Smooth muscle cell (in vitro differentiated cells): ENCODE data around the gene PCP4. TPM values are rescaled to one million over a fixed set of nuclear protein-coding genes. Genes with fewer than 3 reads are reported as not detected.

Experiments
- DNase-seq: peaks from one replicate; lab custom pipeline; 2025; ENCODE audit not compliant: unreplicated experiment; lab: John Stamatoyannopoulos, UW
- H2AFZ ChIP-seq: fragments of 200-600 bp; sonication (generic); 2 replicates; pipeline ENCODE4 v1.6.0; 2016; ENCODE audit warnings: antibody characterized with exemption, low read depth, mild to moderate bottlenecking
- H3F3A ChIP-seq: fragments of 200-600 bp; sonication (generic); 2 replicates; pipeline ENCODE4 v1.6.0; 2017; ENCODE audit warnings: antibody characterized with exemption, low read depth
- H3K27ac ChIP-seq: fragments of 200-600 bp; sonication (generic); 2 replicates; pipeline ENCODE4 v1.5.1; 2016; ENCODE audit warnings: low read depth, mild to moderate bottlenecking
- H3K27me3 ChIP-seq: fragments of 200-600 bp; sonication (generic); 2 replicates; pipeline ENCODE4 v1.6.1; 2016; ENCODE audit warnings: low read depth, mild to moderate bottlenecking
- H3K36me3 ChIP-seq: fragments of 200-600 bp; sonication (generic); 2 replicates; pipeline ENCODE4 v1.5.1; 2016; ENCODE audit warnings: low read depth
- H3K4me1 ChIP-seq: fragments of 200-600 bp; sonication (generic); 2 replicates; pipeline ENCODE4 v1.5.1; 2016; ENCODE audit warnings: low read depth
- H3K4me2 ChIP-seq: fragments of 200-600 bp; sonication (generic); 2 replicates; pipeline ENCODE4 v1.6.0; 2016; ENCODE audit warnings: mild to moderate bottlenecking
- H3K4me3 ChIP-seq: fragments of 200-600 bp; sonication (generic); 2 replicates; pipeline ENCODE4 v1.5.1; 2016; ENCODE audit warnings: mild to moderate bottlenecking
- H3K79me2 ChIP-seq: fragments of 200-600 bp; sonication (generic); 2 replicates; pipeline ENCODE4 v1.6.0; 2016; ENCODE audit warnings: low read depth, mild to moderate bottlenecking
- H3K9ac ChIP-seq: fragments of 200-600 bp; sonication (generic); 2 replicates; pipeline ENCODE4 v1.6.0; 2016; ENCODE audit warnings: low read depth
- H3K9me3 ChIP-seq: fragments of 200-600 bp; sonication (generic); replicated peaks from 2 replicates; pipeline ENCODE4 v1.5.1; 2016; ENCODE audit warnings: low read depth
- H4K20me1 ChIP-seq: fragments of 200-600 bp; sonication (generic); 2 replicates; pipeline ENCODE4 v1.6.0; 2016; ENCODE audit warnings: low read depth
- CTCF ChIP-seq: fragments of 200-600 bp; sonication (generic); IDR thresholded peaks from 2 replicates; pipeline ENCODE4 v1.5.1; 2017; ENCODE audit warnings: borderline replicate concordance, mild to moderate bottlenecking, antibody characterized with exemption; ENCODE audit not compliant: insufficient read depth, poor library complexity, severe bottlenecking
- WGBS: methylation state at CpG from one replicate; pipeline ENCODE4 v1.1.7; 2016; ENCODE audit warnings: low lambda C conversion rate; 5-methylcytosine and 5-hydroxymethylcytosine counted together
- polyA plus RNA-seq: library from polyadenylated mRNA; unstranded; fragments of >200 nt; fragmentation: Nextera tagmentation; extraction: Ambion mirVana; gene quantifications from 2 replicates; pipeline ENCODE4 v1.2.1, GENCODE V29; 2016
- total RNA-seq: library from RNA; depleted of rRNA; stranded (reverse); fragments of >200 nt; gene quantifications from 2 replicates; pipeline ENCODE4 v1.2.3, GENCODE V29; 2014

Gene PCP4
- total and polyA plus RNA-seq, 2 experiments from 2014 or later: not detected

GRCh38 chr21:39966786-39967185 is 99.5 kb downstream of the PCP4 start:
- no peak for DNase-seq
- TF ChIP-seq CTCF: no peak
- no peak overlapping the region for H3K4me3 ChIP-seq
- H3K4me1 ChIP-seq: no peaks in the 10 kb centered on the region
- H3K9ac ChIP-seq: no peak overlapping the region
- no peak overlapping the region for H3K4me2 ChIP-seq
- 84% methylated on average over 3 of the region's 3 CpGs for WGBS
- H4K20me1 ChIP-seq: no peaks in the 10 kb centered on the region
- no peaks in the 10 kb centered on the region for H3K79me2 ChIP-seq
- H3K27ac ChIP-seq: no peak overlapping the region
- no peaks in the 10 kb centered on the region for H3F3A ChIP-seq
- no peaks in the 10 kb centered on the region for H3K36me3 ChIP-seq
- H3K27me3 ChIP-seq: no peaks in the 10 kb centered on the region
- no peaks in the 10 kb centered on the region for H3K9me3 ChIP-seq
- no peak overlapping the region for H2AFZ ChIP-seq

GRCh38 chr21:39968010-39968409 is 100.8 kb downstream of the PCP4 start:
- Histone ChIP-seq H3K79me2 (no peaks in the 10 kb centered on the region), H3K36me3 (no peaks in the 10 kb centered on the region), H4K20me1 (no peaks in the 10 kb centered on the region), H3K9me3 (no peaks in the 10 kb centered on the region), H3K4me2 (no peak overlapping the region), H3K27ac (no peak overlapping the region), H3K27me3 (no peaks in the 10 kb centered on the region), H2AFZ (no peak overlapping the region), H3K4me3 (no peak overlapping the region), H3K4me1 (no peaks in the 10 kb centered on the region), H3F3A (no peaks in the 10 kb centered on the region), H3K9ac (no peak overlapping the region)
- 77% methylated on average over 2 of the region's 2 CpGs for WGBS
- no peak for DNase-seq
- no peak for TF ChIP-seq CTCF

- no peak for TF ChIP-seq CTCF
- no peak overlapping the region for H2AFZ ChIP-seq
- H3K4me3 ChIP-seq: no peak overlapping the region
- no peaks in the 10 kb centered on the region for H4K20me1 ChIP-seq
- H3K27ac ChIP-seq: no peak overlapping the region
- H3K9me3 ChIP-seq: no peaks in the 10 kb centered on the region
- H3K79me2 ChIP-seq: no peaks in the 10 kb centered on the region
- no peaks in the 10 kb centered on the region for H3K36me3 ChIP-seq
- H3K4me1 ChIP-seq: no peaks in the 10 kb centered on the region
- 93% methylated on average over 8 of the region's 8 CpGs for WGBS
- no peaks in the 10 kb centered on the region for H3F3A ChIP-seq
- no peak overlapping the region for H3K4me2 ChIP-seq
- no peak for DNase-seq
- H3K9ac ChIP-seq: no peak overlapping the region
- H3K27me3 ChIP-seq: no peaks in the 10 kb centered on the region
Measured at GRCh38 chr21:39969691-39970364, 102.6 kb downstream of the PCP4 start.

GRCh38 chr21:39971956-39972355 is 104.7 kb downstream of the PCP4 start:
- Histone ChIP-seq H3K27me3 (no peaks in the 10 kb centered on the region), H2AFZ (no peak overlapping the region), H3F3A (no peaks in the 10 kb centered on the region), H3K9ac (no peak overlapping the region), H3K27ac (no peak overlapping the region), H3K36me3 (no peaks in the 10 kb centered on the region), H3K4me2 (peak overlapping the region; percentile 22), H3K4me3 (no peak overlapping the region), H3K9me3 (no peaks in the 10 kb centered on the region), H4K20me1 (no peaks in the 10 kb centered on the region), H3K79me2 (no peaks in the 10 kb centered on the region), H3K4me1 (no peaks in the 10 kb centered on the region)
- no peak for DNase-seq
- no peak for TF ChIP-seq CTCF
- 8% methylated on average over 2 of the region's 2 CpGs for WGBS
